Stomach (tissue), 4 donors: Measurements from ENCODE around the gene DISC1.

ENCODE experiments used
- EP300 ChIP-seq: sonication (generic); formaldehyde crosslinking; IDR thresholded peaks from one replicate; pipeline ENCODE4 v1.6.1; 2017; ENCODE audit warnings: antibody characterized with exemption
- POLR2A ChIP-seq, 4 donors: fragments of 450-650 bp; IDR thresholded peaks; one replicate each; pipeline ENCODE4 v1.6.1; 2016; ENCODE audit warnings: antibody characterized with exemption in 4 of 4, control low read depth in 2 of 4, mild to moderate bottlenecking in 1 of 4, moderate library complexity in 1 of 4
- POLR2AphosphoS5 ChIP-seq, 3 donors: sonication (generic); formaldehyde crosslinking; IDR thresholded peaks; one replicate each; pipeline ENCODE4 v1.6.1; 2016; ENCODE audit warnings: antibody characterized with exemption in 3 of 3
- TF ChIP-seq, protein P1 (sequence below), 7 experiments: fragments of 450-650 bp in 4 of 7; fragments of 200-600 bp in 3 of 7; sonication (generic) in 3 of 7; IDR thresholded peaks; one replicate each; pipeline ENCODE4 v1.5.1; 2016 to 2019; ENCODE audit warnings: antibody characterized with exemption in 7 of 7, control low read depth in 2 of 7, mild to moderate bottlenecking in 1 of 7

DNA sequence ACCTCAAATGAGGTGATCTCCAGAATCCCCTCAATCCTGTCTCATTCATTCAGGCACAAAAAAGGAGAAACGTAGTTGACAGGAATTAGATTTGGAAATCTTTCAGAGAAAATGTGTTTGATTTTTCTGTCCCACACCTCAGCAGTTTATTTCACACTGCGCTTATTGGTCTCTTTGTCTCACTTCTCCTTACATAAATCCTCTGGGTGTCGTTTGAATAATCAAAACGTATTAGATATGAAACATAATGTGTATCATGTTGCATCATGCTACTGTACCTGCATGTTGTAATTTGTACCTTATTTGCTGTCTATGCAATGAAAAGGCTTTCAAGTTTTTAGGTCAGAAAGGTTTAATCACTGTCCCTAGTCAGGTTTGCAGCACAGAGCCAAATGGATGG is 255.7 kb downstream of the DISC1 start:
- TF ChIP-seq, protein P1, sequence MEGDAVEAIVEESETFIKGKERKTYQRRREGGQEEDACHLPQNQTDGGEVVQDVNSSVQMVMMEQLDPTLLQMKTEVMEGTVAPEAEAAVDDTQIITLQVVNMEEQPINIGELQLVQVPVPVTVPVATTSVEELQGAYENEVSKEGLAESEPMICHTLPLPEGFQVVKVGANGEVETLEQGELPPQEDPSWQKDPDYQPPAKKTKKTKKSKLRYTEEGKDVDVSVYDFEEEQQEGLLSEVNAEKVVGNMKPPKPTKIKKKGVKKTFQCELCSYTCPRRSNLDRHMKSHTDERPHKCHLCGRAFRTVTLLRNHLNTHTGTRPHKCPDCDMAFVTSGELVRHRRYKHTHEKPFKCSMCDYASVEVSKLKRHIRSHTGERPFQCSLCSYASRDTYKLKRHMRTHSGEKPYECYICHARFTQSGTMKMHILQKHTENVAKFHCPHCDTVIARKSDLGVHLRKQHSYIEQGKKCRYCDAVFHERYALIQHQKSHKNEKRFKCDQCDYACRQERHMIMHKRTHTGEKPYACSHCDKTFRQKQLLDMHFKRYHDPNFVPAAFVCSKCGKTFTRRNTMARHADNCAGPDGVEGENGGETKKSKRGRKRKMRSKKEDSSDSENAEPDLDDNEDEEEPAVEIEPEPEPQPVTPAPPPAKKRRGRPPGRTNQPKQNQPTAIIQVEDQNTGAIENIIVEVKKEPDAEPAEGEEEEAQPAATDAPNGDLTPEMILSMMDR (IDR thresholded peaks at IDR 0.05) = no peak
- TF ChIP-seq POLR2A (IDR thresholded peaks at IDR 0.05) (no peak), POLR2AphosphoS5 (IDR thresholded peaks at IDR 0.05) (no peak), EP300 (no peak)
